ENCODE data around the gene MTIF3. TPM values are rescaled to one million over a fixed set of nuclear protein-coding genes. Genes with fewer than 3 reads are reported as not detected.

Gene MTIF3
- total RNA-seq, 1 donor from 2014 or later: 50.0 TPM

GRCh38 chr13:27396252-27396846, 54.0 kb downstream of the MTIF3 start:
- no peak for TF ChIP-seq CTCF (conservative IDR thresholded peaks at IDR 0.05; ENCODE audit: low read depth, low read length)
- no peak overlapping the region for H3K4me3 ChIP-seq (ENCODE audit: low read depth, low read length)
- no peak for DNase-seq (ENCODE audit: low read depth)

GRCh38 chr13:27395007-27395510, 55.3 kb downstream of the MTIF3 start:
- DNase-seq (ENCODE audit: low read depth): no peak
- H3K4me3 ChIP-seq (ENCODE audit: low read depth, low read length): no peak overlapping the region
- no peak for TF ChIP-seq CTCF (conservative IDR thresholded peaks at IDR 0.05; ENCODE audit: low read depth, low read length)

- no peak for TF ChIP-seq CTCF (conservative IDR thresholded peaks at IDR 0.05; ENCODE audit: low read depth, low read length)
- no peak for DNase-seq (ENCODE audit: low read depth)
- no peak overlapping the region for H3K4me3 ChIP-seq (ENCODE audit: low read depth, low read length)
Measured at GRCh38 chr13:27393101-27393500, 57.3 kb downstream of the MTIF3 start.

- no peak overlapping the region for H3K4me3 ChIP-seq (ENCODE audit: low read depth, low read length)
- TF ChIP-seq CTCF (conservative IDR thresholded peaks at IDR 0.05; ENCODE audit: low read depth, low read length): no peak
- no peak for DNase-seq (ENCODE audit: low read depth)
Measured at GRCh38 chr13:27391471-27391870, 58.9 kb downstream of the MTIF3 start.

GRCh38 chr13:27389891-27390290, 60.5 kb downstream of the MTIF3 start:
- H3K4me3 ChIP-seq (ENCODE audit: low read depth, low read length): no peak overlapping the region
- no peak for TF ChIP-seq CTCF (conservative IDR thresholded peaks at IDR 0.05; ENCODE audit: low read depth, low read length)
- DNase-seq (ENCODE audit: low read depth): no peak

GRCh38 chr13:27388241-27388640, 62.1 kb downstream of the MTIF3 start:
- H3K4me3 ChIP-seq (ENCODE audit: low read depth, low read length): no peak overlapping the region
- DNase-seq (ENCODE audit: low read depth): no peak
- no peak for TF ChIP-seq CTCF (conservative IDR thresholded peaks at IDR 0.05; ENCODE audit: low read depth, low read length)

Other genes with a start within 250 kb of the MTIF3 start
- gene RPL21, start 199.0 kb downstream of the MTIF3 start, total RNA-seq: 1,256 and 1,691 TPM in 2 replicates
- 1.8 and 3.7 TPM in 2 replicates for gene RASL11A, start 179.7 kb downstream of the MTIF3 start, total RNA-seq
- 160 and 349 TPM in 2 replicates for gene GTF3A, start 25.9 kb downstream of the MTIF3 start, total RNA-seq
- 4.7 and 9.0 TPM in 2 replicates for gene LNX2, start 170.0 kb upstream of the MTIF3 start, total RNA-seq
- gene POLR1D, start 171.3 kb upstream of the MTIF3 start, total RNA-seq: 104 and 125 TPM in 2 replicates